Measurements from ENCODE around the gene SIX3.
A peak's percentile ranks its signal among the peaks of the same experiment; 100 is the strongest.

SIX3 gene

DNA sequence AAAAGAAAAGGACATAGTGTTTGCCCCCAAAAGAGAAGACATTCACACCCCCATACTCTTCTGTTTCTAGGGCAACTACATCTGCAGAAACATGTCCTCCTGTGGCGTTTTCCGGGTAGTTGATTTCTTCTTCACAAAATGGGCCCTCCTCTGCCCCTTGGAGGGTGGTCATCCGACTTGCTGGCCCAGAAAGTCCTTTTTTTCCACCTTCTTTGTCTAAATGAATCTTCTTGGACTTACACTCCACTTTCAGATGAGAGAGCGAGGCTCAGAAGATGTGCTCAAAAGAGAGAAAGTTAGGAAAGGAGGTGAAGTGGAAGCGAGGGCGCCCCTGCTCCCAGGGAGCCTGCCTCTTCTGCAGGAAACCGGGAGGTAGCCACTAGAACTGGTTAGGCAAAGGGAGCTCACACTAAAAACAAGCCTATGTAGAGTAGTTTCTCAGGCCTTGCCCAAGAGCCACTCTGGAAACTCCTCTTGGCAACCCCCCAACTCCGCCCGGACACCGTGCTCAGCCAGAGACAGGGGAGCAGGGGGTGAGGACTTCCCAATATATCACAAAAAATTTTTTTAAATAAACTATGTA, 10.2 kb upstream of the SIX3 start:
- no peak for DNase-seq

DNA sequence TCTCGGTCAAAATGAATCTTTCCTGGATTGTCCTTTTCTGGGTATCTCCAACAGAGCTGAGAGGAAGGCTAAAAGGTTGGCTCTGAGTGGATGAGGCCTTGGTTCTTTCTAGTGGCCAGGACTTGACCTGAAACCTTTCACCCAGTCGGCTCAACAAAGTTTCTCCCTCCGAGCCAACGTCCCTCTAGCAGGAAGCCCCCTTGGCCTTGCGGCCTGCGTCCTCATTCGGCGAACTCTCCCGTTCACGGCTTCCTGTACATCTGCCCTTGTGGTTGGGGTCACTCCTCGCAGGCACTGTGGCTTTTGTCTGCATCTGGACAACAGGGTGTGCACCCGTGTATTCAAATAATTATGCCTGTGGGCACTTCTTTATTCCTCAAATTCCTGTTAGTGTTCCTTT, 9.4 kb upstream of the SIX3 start:
- DNase-seq: no peak

DNA sequence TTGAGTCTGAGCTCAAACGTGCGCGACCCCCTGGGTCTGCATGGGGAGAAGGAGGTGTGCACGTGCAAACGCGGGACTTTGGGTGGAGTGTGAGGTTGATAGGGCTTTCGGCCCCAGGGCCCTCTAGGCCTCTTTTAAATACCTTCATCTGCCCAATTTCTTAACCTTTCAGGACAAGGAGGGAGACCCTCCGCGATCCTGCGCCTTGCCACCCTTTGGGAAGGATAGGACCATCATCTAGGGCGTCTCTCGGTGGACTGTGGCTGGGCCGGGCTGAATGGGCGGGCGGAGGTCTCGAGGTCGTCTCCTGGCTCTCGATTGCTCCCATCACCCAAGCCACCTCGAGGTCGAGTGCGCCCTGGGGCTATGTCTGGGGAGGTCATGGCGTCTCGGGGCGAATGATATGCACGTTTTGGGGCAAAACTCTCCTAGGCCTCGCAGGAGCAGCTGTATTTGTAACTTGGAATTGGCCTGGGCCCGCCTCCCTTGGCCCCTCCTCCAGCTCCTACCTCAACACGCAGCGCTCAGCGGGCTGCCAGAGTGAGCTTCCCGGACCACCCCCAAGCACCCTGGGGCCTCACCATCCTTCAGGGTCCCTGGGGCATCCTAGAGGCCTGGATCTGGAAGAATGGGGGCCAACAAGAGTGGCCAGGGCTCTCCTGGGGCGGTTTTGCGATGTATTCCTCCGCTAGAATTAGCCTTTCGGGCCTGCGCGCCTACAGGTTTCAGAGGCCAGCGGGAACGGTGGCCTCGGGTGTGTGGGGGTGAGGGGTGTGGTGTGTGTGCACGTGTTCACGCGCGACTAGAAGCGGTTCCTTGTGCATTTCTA, 8.7 kb upstream of the SIX3 start:
- DNase-seq: no peak

DNA sequence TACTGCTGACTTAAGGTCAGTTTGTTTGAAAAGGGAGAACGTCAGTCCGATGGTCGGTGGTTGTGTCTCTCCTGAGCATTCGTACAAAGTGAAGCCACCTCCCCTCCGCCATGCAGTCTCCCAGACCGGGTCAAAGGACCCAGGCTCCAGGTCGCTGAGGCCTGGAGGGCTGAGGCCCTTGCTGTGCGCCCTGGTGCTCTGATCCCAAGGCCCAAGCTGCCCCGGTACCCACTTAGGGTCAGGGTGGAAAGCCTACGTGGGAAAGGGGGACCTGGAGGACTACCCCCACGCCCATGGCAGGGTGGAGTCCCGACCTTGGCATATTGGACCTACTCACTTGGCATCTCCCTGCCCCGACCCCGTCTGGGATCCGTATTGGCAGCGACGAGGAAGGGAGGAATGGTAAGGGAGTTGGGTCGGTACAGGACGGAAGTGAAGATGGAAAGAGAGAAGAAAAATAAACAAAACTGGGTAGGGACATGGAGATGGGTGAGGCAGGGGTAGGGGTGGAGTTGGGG, 8.0 kb upstream of the SIX3 start:
- DNase-seq: no peak

DNA sequence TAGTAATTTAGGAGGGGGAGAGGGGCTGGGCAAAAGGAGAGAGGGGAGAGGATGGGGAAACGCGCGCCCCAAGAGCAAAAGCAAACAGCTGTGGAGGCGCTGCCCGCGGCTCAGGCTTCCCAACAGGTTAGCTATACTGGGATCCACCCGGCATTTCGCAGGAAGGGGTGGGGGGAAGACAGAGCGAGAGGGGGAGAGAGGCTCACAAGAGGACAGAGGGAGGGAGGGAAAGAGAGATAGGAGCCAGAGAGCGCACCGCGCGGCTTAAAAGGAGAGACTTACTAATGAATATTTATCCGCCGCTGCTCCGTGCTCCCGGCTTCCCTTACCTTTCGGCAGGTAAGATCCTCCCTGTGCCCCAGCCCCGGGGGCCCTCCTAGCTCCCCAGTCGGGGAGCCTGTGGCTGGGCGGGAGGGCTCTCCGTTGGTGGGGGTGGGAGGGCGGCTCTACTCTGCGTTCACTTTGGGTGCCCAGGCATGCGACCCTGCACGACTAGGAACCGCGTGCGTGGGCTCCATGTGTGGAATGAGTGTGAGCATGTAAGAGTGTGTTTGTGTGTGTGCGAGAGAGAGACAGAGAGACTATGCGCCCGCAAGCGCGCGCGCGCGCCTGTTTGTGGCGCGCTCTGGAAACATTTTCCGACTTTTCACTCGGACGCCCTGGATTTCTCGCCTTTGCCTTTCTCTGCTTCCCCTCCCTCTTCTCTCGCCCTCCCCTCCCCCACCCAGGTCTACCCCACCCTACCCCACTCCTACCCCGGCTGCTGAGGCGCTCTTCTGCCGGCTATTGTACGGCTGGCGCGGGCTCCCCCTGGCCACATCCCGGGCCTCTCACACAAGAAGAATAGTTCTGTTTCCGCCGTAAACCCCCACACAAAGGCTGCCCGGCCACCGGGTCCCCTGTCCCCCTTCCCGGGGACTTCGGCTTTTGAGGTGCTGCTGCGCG, 7.2 kb upstream of the SIX3 start:
- peak; percentile 86 for DNase-seq

DNA sequence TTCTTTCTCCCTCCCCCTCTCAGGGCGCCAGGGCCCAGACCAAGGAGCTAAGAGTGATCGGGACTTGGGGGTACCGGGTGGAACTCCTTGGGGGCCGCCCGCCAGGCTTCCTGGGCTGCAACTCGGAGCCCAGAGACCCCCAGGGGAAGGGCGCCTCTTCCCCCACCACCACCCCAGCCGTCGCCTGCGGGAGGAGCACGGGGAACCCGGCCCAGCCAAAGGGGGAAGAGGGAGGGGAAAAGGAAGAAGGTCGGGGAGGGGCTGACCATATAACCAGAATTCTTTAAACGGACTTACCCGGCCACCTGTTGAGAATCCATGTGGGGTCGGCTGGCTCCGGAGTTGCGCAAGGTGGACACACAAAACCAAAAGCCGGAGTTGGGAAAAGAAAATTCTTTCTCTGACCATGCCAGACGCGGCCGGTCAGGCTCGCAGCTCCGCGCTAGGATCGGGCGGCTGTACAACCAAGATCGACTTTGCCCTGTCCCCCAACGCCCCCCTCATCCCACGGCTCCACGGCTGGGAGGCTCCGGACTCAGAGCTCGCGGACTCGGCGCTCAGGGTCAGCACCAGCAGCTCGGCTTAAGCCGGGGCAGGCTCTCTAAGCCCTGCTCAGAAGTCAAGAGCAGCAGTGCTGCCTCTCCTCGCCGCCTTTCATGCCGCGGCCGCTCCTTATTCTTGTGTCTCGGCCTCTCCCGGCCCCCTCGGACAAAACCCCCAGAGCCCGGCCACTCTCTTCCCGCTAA, 6.3 kb upstream of the SIX3 start:
- peak; percentile 86 for DNase-seq

DNA sequence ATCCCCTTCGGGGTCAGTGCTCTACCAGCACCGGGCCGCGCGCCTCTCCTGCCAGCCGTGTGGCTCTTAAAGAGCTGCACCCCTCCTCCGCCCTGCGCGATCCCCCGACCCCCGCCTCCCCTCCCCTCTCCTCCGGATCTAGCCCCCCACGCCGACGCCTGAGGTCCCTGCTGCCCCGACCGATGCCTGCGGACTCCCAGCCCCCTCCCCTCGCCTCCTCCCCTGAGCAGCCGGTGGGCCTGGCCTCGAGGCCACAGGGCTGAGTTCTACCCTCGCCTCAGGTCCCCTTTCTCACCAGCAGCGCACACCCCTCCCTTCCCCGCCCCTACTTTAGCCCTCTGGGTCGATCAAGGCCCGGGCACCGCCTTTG, 5.8 kb upstream of the SIX3 start:
- peak; percentile 86 for DNase-seq

DNA sequence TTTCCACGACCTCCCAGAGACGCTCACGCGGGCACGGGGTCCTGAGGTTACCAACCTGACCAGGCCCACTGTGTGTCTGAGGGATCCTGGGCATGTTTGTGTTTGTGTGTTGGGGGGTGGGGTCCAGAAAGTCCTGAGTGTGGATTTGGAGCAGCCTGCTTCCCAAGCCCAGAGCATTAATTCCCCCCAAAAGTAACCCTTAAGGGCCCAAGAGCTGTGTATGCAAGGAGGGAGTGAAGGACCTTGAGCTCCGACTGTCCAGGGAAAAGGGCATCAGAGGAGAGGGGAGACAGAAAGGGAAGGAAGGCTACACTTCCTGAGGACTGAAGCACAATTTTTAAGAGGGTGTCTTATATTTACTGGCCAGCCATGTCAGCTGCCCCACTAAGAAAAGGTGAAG, 5.2 kb upstream of the SIX3 start:
- no peak for DNase-seq

DNA sequence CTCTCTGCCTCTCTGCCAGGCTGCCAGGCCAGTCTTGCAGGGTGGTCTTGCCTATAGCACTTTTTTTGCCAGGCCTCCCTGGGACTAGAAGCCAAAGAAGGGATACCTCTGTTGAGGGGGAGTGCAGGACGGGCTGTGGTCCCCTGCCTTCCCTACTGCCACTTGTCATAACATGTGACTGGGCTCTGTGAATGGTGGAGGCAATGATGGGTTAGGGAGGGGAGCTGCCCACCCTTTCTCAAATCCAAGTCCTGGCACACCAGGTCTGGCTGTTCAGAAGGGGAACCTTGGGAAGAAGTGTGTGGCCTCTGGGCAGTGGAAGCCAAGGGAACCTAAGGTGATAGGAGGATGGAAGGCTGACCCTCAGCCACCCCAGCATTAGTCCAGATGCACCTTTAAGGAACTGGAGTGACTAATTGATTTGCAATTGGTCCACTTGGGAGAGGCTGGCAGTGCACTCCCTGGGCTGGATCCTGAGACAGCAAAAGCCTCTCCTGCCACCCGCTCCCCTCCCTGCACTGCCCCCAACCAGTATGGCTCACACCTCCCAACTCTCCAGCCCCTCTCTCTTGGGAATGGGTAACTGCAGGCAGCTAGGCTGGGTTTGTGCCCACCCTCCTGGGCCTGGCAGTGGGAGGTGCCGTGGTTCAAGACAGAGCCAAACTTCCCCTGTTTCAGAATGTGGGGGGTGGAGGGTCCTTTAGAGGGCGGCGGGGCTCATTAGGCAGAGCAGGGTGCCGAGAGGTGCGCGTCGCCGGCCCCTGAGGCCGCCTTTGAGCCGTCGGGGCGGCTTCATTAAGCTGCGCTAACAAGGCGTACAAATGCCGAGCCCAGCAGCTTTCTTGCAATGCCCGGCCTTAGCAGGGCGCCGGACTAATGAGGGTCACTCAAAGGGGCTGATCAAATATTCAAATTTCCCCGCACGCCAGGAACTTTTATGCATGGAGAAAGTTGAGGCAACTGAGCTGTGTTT, 4.5 kb upstream of the SIX3 start:
- DNase-seq: peak; percentile 82

DNA sequence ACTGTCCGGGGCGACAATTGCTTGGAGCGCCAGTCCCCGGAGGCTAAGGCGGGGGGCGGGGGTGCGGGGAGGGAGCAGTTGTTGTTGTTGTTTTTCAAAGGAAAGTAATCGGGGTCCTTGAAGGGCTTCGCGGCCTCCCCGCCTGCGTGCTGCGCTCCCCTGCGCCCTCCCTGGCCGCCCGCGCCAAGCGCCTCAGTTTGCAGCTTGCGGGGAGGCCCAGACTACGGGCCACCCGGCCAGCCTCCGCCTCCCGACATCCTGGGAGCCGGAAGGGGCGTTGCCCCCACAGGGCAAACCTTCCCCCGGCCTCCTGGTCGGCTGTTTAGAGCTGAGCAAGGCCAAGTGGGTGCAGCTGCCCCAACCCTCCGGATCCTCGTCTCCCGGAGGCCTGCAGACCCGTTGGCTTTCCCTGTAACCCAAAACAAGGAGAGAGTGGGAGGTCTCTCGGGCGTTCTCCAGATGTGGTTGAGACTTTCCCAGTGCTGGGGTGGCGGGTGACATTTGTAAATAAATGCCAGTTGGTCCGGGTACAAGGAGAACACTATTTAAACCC, 3.7 kb upstream of the SIX3 start:
- peak; percentile 98 for DNase-seq

DNA sequence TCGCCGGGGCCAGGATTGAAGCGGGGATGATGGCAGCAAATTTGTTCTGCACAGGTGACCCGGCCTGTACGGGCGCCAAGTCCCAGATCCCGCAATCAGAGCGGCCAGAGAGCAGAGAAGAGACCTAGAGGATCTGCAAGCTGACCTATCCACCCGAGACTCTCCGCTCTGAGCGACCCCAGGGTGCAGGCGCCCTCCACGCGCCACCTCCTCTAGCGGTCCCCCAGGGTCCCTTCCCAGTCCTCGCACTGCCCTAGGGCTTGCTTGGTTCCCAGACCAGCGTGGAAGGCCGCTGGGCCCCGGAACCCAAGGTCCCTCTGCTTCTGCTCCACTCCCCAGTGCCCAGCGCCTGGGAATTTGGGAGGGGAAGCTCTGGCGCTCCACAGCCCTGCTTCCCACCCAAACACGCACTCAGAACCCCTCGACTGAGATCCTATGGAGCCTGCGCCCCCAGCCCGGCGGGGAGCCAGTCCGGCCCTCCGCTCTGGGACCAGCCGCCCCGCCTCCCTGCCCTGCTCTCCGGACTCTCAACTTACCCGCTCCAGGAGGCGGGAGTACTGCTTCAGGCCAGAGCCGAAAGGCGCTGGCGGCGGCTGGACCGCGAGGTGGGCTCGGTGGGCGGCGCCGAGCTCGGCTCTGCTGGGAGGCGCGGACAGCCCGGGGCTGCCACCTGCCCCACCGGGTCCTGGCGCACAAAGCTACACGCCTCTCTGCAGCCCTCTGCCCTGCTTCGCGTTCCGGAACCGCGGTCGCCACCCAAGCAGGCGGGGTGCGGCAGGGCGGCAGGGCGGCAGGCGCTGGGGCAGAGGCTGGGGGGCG, 3.0 kb upstream of the SIX3 start:
- peak; percentile 76 for DNase-seq

DNA sequence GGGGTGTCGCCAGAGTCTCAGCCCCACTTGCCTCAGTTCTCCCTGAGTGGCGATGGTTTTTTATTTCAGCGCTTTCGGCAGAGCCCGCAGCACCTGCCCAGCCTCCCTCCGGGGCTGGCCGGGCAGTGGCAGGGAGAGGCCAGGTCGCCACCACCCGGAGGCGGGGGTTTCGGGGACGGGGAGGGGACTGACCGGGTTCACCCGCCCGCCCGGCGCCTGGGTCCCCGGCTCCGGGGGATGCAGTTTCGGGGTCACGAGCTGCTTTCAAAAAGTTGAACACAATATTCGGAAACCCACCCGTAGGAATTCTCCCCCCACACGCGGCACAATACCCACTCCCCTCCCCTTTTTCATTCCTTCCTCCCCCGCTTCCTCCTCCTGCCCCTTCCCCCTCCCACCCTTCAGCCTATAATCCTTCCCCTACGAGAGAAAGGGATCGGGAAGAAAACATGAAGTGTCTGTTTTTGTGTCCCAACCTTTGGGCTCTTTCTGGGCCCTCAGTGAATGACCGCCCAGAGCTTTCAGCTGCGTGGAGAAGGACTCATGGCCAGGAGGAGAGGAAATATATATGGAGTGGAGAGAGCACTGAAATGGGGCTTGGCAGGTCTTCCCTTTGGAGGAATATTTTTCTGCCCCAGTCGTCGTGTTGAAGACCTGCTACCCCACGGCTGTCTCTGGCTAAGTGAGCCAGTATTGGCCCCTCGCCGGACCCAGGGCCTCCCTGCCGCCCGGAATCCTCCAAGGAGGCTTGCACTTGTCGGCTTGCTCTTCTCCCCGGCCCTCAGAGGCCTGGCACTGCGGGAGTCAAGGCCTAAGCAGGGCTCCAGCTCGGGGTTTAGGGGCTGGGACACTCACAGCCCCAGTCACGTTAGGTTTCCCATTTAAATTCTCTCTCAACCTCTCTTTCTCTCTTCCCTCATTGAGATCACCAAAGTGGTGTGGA, 2.1 kb upstream of the SIX3 start:
- peak; percentile 90 for DNase-seq

DNA sequence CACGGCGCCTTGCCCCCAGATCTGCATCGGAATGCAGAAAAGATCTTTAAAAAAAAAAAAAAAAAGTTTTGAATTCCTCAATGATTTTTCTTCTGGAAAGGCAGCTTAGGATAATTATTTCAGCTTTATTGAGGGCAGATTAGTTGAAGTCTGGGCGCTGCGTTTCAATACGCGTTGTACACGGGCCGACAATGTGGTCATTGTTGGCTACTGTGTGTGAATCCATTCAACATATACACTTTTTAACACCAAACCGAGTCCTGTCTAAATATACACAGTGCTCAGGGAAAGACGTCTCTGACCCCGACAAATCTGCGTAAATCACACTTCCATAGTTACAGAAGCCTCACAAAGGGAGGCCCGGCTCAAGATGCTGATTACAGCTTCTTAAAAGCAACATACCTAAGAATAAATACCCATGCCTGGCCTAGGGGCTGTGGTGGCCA, 1.4 kb upstream of the SIX3 start:
- DNase-seq: peak; percentile 66

DNA sequence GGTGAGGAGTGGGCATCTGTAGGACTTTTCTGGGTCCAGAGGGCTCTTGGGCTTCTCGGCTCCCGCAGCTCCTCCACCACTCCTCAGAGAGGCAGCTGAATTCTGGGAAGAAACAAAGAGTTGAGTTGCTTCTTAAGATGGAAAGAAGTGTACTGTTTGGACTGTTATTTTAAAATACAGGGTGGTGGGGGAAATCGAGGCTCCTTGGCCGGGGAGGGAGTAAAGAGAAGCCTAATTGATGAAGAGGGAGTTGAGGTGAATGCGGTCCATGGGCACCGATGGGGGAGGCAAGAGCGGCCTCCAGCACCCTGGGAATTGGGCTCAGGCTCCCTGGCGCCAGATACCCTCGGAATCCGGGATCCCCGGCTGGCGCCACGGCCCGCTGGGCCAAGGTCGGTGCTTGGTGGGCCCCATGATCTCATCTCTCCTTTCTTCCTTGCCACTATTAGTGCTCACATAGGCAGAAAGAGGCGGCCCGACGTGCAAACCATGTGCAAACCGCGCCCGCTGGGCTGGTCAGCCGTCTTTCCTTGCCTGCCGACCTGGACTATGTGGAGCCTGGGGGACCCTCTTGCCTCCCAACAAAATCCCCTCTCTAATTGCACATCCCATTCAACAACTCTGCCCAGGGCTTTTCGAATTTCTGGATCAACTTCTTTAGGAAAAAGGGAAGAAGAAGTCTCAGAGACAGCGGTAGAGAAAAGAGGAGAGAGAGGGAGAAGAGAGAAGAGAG, 604 bp upstream of the SIX3 start:
- DNase-seq: peak; percentile 66

DNA sequence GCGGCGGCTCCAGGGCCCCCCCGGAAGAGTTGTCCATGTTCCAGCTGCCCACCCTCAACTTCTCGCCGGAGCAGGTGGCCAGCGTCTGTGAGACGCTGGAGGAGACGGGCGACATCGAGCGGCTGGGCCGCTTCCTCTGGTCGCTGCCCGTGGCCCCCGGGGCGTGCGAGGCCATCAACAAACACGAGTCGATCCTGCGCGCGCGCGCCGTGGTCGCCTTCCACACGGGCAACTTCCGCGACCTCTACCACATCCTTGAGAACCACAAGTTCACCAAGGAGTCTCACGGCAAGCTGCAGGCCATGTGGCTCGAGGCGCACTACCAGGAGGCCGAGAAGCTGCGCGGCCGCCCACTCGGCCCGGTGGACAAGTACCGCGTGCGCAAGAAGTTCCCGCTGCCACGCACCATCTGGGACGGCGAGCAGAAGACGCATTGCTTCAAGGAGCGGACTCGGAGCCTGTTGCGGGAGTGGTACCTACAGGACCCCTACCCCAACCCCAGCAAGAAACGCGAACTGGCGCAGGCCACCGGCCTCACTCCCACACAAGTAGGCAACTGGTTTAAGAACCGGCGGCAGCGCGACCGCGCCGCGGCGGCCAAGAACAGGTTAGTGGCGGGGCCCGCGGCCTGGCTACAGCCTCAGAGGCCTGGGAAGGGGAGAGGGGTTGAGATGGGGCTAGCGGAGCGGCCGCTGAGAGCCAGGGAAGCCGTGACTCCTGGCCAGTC, 965 bp downstream of the SIX3 start:
- DNase-seq: peak; percentile 53

DNA sequence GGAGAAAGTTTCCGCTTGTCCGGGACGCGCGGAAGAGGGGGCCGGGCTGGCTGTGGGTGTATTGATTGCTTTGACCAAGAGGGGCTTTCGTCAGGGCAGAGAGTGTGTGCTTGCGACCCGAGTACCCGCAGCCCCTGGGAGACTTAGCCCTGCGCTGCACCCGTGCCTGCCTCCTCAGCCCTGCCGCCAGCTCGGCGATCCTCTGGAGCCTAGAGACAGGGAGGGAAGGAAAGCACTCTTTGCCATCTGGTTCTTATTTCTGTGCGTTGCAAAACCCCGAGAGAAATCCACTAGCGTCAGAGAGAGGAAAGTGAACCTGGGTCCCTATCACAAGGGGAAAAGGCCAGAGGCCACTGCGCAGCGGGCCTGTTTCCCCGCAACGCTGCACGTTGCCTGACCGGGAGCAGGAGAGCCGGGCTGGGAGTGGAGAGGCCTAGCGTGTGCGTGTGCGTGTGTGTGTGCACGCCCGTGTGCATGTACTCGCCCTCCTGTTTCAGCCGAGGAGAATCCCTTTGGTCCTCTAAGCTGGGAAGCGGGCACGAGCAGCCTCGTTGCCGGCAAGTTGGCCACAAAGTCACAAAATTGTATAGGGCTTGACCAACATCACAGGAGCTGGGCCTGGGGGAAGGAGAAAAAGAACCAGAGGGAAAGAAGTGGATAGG, 1.7 kb downstream of the SIX3 start:
- DNase-seq: peak; percentile 67

DNA sequence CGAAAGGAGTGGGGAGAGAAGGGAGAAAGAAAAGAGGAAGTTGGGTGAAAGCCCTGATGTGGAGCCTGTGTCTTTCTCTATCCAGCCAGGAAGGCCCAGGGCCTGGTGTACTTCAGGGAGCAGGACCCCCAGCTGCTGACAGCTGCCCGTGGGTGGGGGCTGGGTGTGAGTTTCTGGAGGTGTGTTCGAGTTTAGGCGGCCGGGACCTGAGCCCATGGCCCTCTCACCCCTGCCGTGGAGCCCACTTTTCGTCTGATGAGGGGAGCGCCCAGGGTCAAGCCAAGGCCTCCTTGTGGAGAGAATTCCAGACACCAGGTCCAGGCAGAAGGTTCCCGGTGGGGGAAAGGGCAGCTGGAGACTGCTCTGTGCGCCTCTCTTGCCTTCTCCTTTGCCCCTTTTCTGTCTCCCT, 2.2 kb downstream of the SIX3 start:
- peak; percentile 58 for DNase-seq

Measured in NCI-H82 (cell line).